ENCODE data around the gene KANK2.

DNA sequence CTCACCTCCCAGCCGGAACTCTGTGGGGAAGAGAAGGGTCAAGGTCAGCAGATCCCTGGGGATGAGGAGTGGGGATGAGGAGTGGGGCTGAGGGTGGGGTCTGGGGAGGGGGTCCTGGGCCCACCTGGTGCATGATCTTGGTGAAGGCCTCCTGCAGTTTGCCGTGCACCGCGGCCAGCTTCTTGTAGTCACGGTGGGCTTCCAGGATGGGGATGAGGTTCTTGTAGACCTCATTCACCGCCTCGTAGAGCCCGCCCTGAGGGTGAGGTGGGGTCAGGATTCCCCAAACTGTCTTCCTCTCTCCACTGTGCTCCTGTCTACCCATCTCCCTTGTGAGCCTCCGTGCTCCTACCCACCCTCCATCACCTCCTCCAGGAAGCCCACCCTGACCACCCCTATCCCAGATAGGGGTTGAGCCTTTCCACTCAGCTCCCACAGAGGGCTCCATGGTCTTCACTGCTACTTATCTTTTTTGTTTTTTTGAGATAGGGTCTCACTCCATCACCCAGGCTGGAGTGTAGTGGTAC lies 6.8 kb upstream of the KANK2 start:
- TF ChIP-seq, protein P1, sequence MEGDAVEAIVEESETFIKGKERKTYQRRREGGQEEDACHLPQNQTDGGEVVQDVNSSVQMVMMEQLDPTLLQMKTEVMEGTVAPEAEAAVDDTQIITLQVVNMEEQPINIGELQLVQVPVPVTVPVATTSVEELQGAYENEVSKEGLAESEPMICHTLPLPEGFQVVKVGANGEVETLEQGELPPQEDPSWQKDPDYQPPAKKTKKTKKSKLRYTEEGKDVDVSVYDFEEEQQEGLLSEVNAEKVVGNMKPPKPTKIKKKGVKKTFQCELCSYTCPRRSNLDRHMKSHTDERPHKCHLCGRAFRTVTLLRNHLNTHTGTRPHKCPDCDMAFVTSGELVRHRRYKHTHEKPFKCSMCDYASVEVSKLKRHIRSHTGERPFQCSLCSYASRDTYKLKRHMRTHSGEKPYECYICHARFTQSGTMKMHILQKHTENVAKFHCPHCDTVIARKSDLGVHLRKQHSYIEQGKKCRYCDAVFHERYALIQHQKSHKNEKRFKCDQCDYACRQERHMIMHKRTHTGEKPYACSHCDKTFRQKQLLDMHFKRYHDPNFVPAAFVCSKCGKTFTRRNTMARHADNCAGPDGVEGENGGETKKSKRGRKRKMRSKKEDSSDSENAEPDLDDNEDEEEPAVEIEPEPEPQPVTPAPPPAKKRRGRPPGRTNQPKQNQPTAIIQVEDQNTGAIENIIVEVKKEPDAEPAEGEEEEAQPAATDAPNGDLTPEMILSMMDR (IDR thresholded peaks at IDR 0.05; ENCODE audit: low read depth, low read length), result no peak
- no peak for TF ChIP-seq EZH2phosphoT487 (IDR thresholded peaks at IDR 0.05; ENCODE audit: low read depth)

All from OCI-LY3 (cell line).